ENCODE measurements around the gene OR2V2.

OR2V2 gene

GRCh38 chr5:181195249-181195761, 47.9 kb downstream of the OR2V2 start:
- H3K4me1 ChIP-seq (ENCODE audit: insufficient read depth, low read length, poor library complexity, severe bottlenecking): peaks cover 7% of the 10 kb centered on the region

GRCh38 chr5:181197326-181197951, 50.1 kb downstream of the OR2V2 start:
- no peaks in the 10 kb centered on the region for H3K36me3 ChIP-seq (ENCODE audit: insufficient read depth, low read length)
- no peak overlapping the region for H3K9ac ChIP-seq (ENCODE audit: low read depth, low read length, poor library complexity, severe bottlenecking)
- H3F3A ChIP-seq (ENCODE audit: low read depth): no peaks in the 10 kb centered on the region
- no peaks in the 10 kb centered on the region for H3K27me3 ChIP-seq (ENCODE audit: insufficient read depth, low read length, poor library complexity, severe bottlenecking)
- H3K4me2 ChIP-seq (ENCODE audit: low read depth, low read length, poor library complexity, severe bottlenecking): no peak overlapping the region
- H3K4me3 ChIP-seq (ENCODE audit: low read length, poor library complexity, severe bottlenecking): no peak overlapping the region
- no peaks in the 10 kb centered on the region for H4K20me1 ChIP-seq (ENCODE audit: insufficient read depth, low read length, poor library complexity, severe bottlenecking)
- H3K79me2 ChIP-seq (ENCODE audit: insufficient read depth, low read length): no peaks in the 10 kb centered on the region
- TF ChIP-seq CTCF (conservative IDR thresholded peaks at IDR 0.05; ENCODE audit: low read length): no peak
- TF ChIP-seq EZH2phosphoT487 (IDR thresholded peaks at IDR 0.05; ENCODE audit: borderline replicate concordance): no peak
- no peak overlapping the region for H2AFZ ChIP-seq (ENCODE audit: low read length)
- H3K4me1 ChIP-seq (ENCODE audit: insufficient read depth, low read length, poor library complexity, severe bottlenecking): peaks cover 3% of the 10 kb centered on the region
- H3K9me2 ChIP-seq (replicated peaks; ENCODE audit: low read depth, low read length): no peaks in the 10 kb centered on the region
- H3K9me3 ChIP-seq (ENCODE audit: insufficient read depth, low read depth, low read length): no peaks in the 10 kb centered on the region

More at GRCh38 chr5:181195249-181195761, 47.9 kb downstream of the OR2V2 start:
- H3K4me3 ChIP-seq (ENCODE audit: low read length, poor library complexity, severe bottlenecking): no peak overlapping the region
- H3K9ac ChIP-seq (ENCODE audit: low read depth, low read length, poor library complexity, severe bottlenecking): no peak overlapping the region
- H3F3A ChIP-seq (ENCODE audit: low read depth): no peaks in the 10 kb centered on the region
- no peak overlapping the region for H3K4me2 ChIP-seq (ENCODE audit: low read depth, low read length, poor library complexity, severe bottlenecking)
- H3K27me3 ChIP-seq (ENCODE audit: insufficient read depth, low read length, poor library complexity, severe bottlenecking): no peaks in the 10 kb centered on the region
- no peaks in the 10 kb centered on the region for H3K36me3 ChIP-seq (ENCODE audit: insufficient read depth, low read length)
- no peaks in the 10 kb centered on the region for H3K79me2 ChIP-seq (ENCODE audit: insufficient read depth, low read length)
- H3K9me3 ChIP-seq (ENCODE audit: insufficient read depth, low read depth, low read length): no peaks in the 10 kb centered on the region
- no peaks in the 10 kb centered on the region for H3K9me2 ChIP-seq (replicated peaks; ENCODE audit: low read depth, low read length)
- H2AFZ ChIP-seq (ENCODE audit: low read length): no peak overlapping the region
- TF ChIP-seq CTCF (conservative IDR thresholded peaks at IDR 0.05; ENCODE audit: low read length) (no peak), EZH2phosphoT487 (IDR thresholded peaks at IDR 0.05; ENCODE audit: borderline replicate concordance) (no peak)
- no peaks in the 10 kb centered on the region for H4K20me1 ChIP-seq (ENCODE audit: insufficient read depth, low read length, poor library complexity, severe bottlenecking)

- Histone ChIP-seq H3K4me2 (ENCODE audit: low read depth, low read length, poor library complexity, severe bottlenecking) (no peak overlapping the region), H3K36me3 (ENCODE audit: insufficient read depth, low read length) (no peaks in the 10 kb centered on the region), H3K4me1 (ENCODE audit: insufficient read depth, low read length, poor library complexity, severe bottlenecking) (no peaks in the 10 kb centered on the region)
Observed at GRCh38 chr5:181198106-181198685, 50.8 kb downstream of the OR2V2 start.

More at GRCh38 chr5:181198106-181198685, 50.8 kb downstream of the OR2V2 start:
- TF ChIP-seq EZH2phosphoT487 (IDR thresholded peaks at IDR 0.05; ENCODE audit: borderline replicate concordance): no peak
- no peak for TF ChIP-seq CTCF (conservative IDR thresholded peaks at IDR 0.05; ENCODE audit: low read length)
- H3K9ac ChIP-seq (ENCODE audit: low read depth, low read length, poor library complexity, severe bottlenecking): no peak overlapping the region
- no peaks in the 10 kb centered on the region for H4K20me1 ChIP-seq (ENCODE audit: insufficient read depth, low read length, poor library complexity, severe bottlenecking)
- no peaks in the 10 kb centered on the region for H3K27me3 ChIP-seq (ENCODE audit: insufficient read depth, low read length, poor library complexity, severe bottlenecking)
- no peaks in the 10 kb centered on the region for H3F3A ChIP-seq (ENCODE audit: low read depth)
- H3K9me3 ChIP-seq (ENCODE audit: insufficient read depth, low read depth, low read length): no peaks in the 10 kb centered on the region
- H3K4me3 ChIP-seq (ENCODE audit: low read length, poor library complexity, severe bottlenecking): no peak overlapping the region
- H3K79me2 ChIP-seq (ENCODE audit: insufficient read depth, low read length): no peaks in the 10 kb centered on the region
- no peak overlapping the region for H2AFZ ChIP-seq (ENCODE audit: low read length)
- H3K9me2 ChIP-seq (replicated peaks; ENCODE audit: low read depth, low read length): no peaks in the 10 kb centered on the region

Measured in Loucy (cell line).